WI38 (cell line): ENCODE data around the gene SLC25A39.

Experiments
- H3K4me3 ChIP-seq: 2 replicates; pipeline ENCODE4 v1.5.1; 2011; ENCODE audit warnings: low read depth, mild to moderate bottlenecking, control low read depth, low read length
- CTCF ChIP-seq: IDR thresholded peaks from 2 replicates; pipeline ENCODE4 v1.5.1; 2012; ENCODE audit warnings: low read depth, mild to moderate bottlenecking, control low read depth, low read length

Gene SLC25A39

GRCh38 chr17:44314031-44314430, 10.6 kb downstream of the SLC25A39 start:
- TF ChIP-seq CTCF, result no peak
- no peak overlapping the region for H3K4me3 ChIP-seq

GRCh38 chr17:44312396-44313104, 12.1 kb downstream of the SLC25A39 start:
- TF ChIP-seq CTCF, result no peak
- no peak overlapping the region for H3K4me3 ChIP-seq

GRCh38 chr17:44311562-44312181, 13.0 kb downstream of the SLC25A39 start:
- TF ChIP-seq CTCF, result no peak
- no peak overlapping the region for H3K4me3 ChIP-seq

GRCh38 chr17:44310609-44311376, 13.8 kb downstream of the SLC25A39 start:
- no peak for TF ChIP-seq CTCF
- H3K4me3 ChIP-seq, result no peak overlapping the region

- no peak overlapping the region for H3K4me3 ChIP-seq
- no peak for TF ChIP-seq CTCF
These were observed 14.4 kb downstream of the SLC25A39 start for GRCh38 chr17:44310188-44310587.

GRCh38 chr17:44309472-44309871, 15.2 kb downstream of the SLC25A39 start:
- TF ChIP-seq CTCF, result no peak
- H3K4me3 ChIP-seq, result no peak overlapping the region

GRCh38 chr17:44308865-44309264, 15.8 kb downstream of the SLC25A39 start:
- H3K4me3 ChIP-seq, result no peak overlapping the region
- TF ChIP-seq CTCF, result no peak
